K562 (cell line): ENCODE measurements around the gene VIPR2. TPM values are rescaled to one million over a fixed set of nuclear protein-coding genes. Genes with fewer than 3 reads are reported as not detected.

Source experiments
- ATAC-seq: fragments of 200-7000 bp; cut with Tn5 transposase; 3 replicates; pipeline ENCODE4 v1.9.1; 2020; ENCODE audit warnings: moderate library complexity
- BruUV-seq: library from RNA; stranded (reverse); fragments of 400-500 nt; replicated peaks from 2 replicates; lab custom pipeline; 2021; lab: Mats Ljungman, UMichigan
- CTCF ChIA-PET: fragments of 300-600 bp; formaldehyde crosslinking; extraction: SDS; loops from one replicate; lab custom pipeline; 2021; ENCODE audit warnings: low intra/inter-chr PET ratio; lab: Yijun Ruan, JAX
- POLR2A ChIA-PET: fragments of 300-600, 350-650 bp; sonication (Branson Sonifier 250); formaldehyde crosslinking; extraction: SDS; loops from one replicate; lab custom pipeline; 2021; ENCODE audit warnings: antibody characterized with exemption, inconsistent platforms; lab: Yijun Ruan, JAX
- DNase-seq, 4 experiments: peaks; one replicate each; pipeline versions ENCODE4 v3.0.0 to v3.0.0-alpha.2; 2011 to 2018; ENCODE audit warnings: low spot score in 3 of 4, mixed read lengths in 3 of 4; ENCODE audit errors: extremely low read depth in 1 of 4
- FAIRE-seq: peaks from 2 replicates; lab custom pipeline; 2011; peaks lifted over from hg19 to GRCh38; lab: Jason Lieb, UNC
- H2AFZ ChIP-seq: 2 replicates; pipeline ENCODE4 v1.6.0; 2011; ENCODE audit warnings: low read depth, low read length, control low read depth, inconsistent platforms
- H3K27ac ChIP-seq: fragments of 200-600 bp; 3 replicates; pipeline ENCODE4 v1.8.0; 2011; ENCODE audit warnings: low read depth, mild to moderate bottlenecking, control low read depth, inconsistent platforms, low read length, moderate library complexity, mixed read lengths; ENCODE audit errors: extremely low read depth
- H3K27me3 ChIP-seq, 2 experiments: fragments of 300-600 bp in 1 of 2; 2 replicates in 1 of 2; 3 replicates in 1 of 2; pipeline versions ENCODE4 v1.6.0 to v1.8.0; 2011; ENCODE audit warnings: inconsistent platforms in 2 of 2, low read length in 2 of 2, mild to moderate bottlenecking in 1 of 2, mixed read lengths in 1 of 2, moderate library complexity in 1 of 2; ENCODE audit not compliant: control insufficient read depth in 2 of 2, insufficient read depth in 2 of 2
- H3K36me3 ChIP-seq: fragments of 300-600 bp; 3 replicates; pipeline ENCODE4 v1.8.0; 2011; ENCODE audit warnings: mild to moderate bottlenecking, low read length, inconsistent platforms; ENCODE audit not compliant: control insufficient read depth, insufficient read depth
- H3K4me1 ChIP-seq, 2 experiments: fragments of 200-600 bp in 1 of 2; replicated peaks in 1 of 2; 2 replicates in 1 of 2; 3 replicates in 1 of 2; pipeline versions ENCODE4 v1.5.1 to v1.8.0; 2011; ENCODE audit warnings: inconsistent platforms in 2 of 2, low read length in 2 of 2, mild to moderate bottlenecking in 1 of 2, mixed read lengths in 1 of 2, moderate library complexity in 1 of 2; ENCODE audit not compliant: control insufficient read depth in 2 of 2, insufficient read depth in 2 of 2
- H3K4me2 ChIP-seq: 2 replicates; pipeline ENCODE4 v1.6.1; 2011; ENCODE audit warnings: low read length, control low read depth, inconsistent platforms, mixed read lengths; ENCODE audit not compliant: insufficient read depth
- H3K4me3 ChIP-seq: fragments of 200-600 bp; sonication (generic), shearing (Covaris generic); 2 replicates; pipeline ENCODE4 v1.5.1; 2016; ENCODE audit warnings: control low read depth, inconsistent platforms
- H3K79me2 ChIP-seq: fragments of 200-600 bp; 3 replicates; pipeline ENCODE4 v1.8.0; 2011; ENCODE audit warnings: low read length, inconsistent platforms; ENCODE audit not compliant: control insufficient read depth, insufficient read depth
- H3K9ac ChIP-seq, 2 experiments: 2 replicates each; pipeline versions ENCODE4 v1.6.0 to v1.6.1; 2011; ENCODE audit warnings: low read depth in 2 of 2, low read length in 2 of 2, control low read depth in 1 of 2, inconsistent platforms in 1 of 2, mild to moderate bottlenecking in 1 of 2, mixed read lengths in 1 of 2; ENCODE audit not compliant: insufficient read depth in 1 of 2
- H3K9me1 ChIP-seq: one replicate; pipeline ENCODE4 v1.6.0; 2011; ENCODE audit warnings: inconsistent platforms, mild to moderate bottlenecking, low read length, moderate library complexity; ENCODE audit not compliant: control insufficient read depth, insufficient read depth
- H3K9me3 ChIP-seq: replicated peaks from 2 replicates; pipeline ENCODE4 v1.5.1; 2011; ENCODE audit warnings: low read depth, low read length, inconsistent platforms; ENCODE audit not compliant: control insufficient read depth, insufficient read depth
- H4K20me1 ChIP-seq: replicated peaks from 2 replicates; pipeline ENCODE4 v1.6.1; 2011; ENCODE audit warnings: low read length, inconsistent platforms, mixed read lengths; ENCODE audit not compliant: control insufficient read depth, insufficient read depth
- ATF7 ChIP-seq: fragments of 450-650 bp; IDR thresholded peaks from 2 replicates; pipeline ENCODE4 v1.7.1; 2014; ENCODE audit warnings: mild to moderate bottlenecking, moderate library complexity
- JUND ChIP-seq, 2 experiments: IDR thresholded peaks; 2 replicates in 1 of 2; 3 replicates in 1 of 2; pipeline ENCODE4 v1.6.1; 2011; ENCODE audit warnings: borderline replicate concordance in 2 of 2, low read depth in 2 of 2, low read length in 2 of 2, improper control_type of control experiment in 1 of 2, missing biosample characterization in 1 of 2, missing genetic modification characterization in 1 of 2, missing genetic modification reagents in 1 of 2
- YY1 ChIP-seq, 3 experiments: IDR thresholded peaks; 2 replicates each; pipeline ENCODE4 v1.6.1; 2011; ENCODE audit warnings: low read length in 2 of 3, mild to moderate bottlenecking in 2 of 3, moderate library complexity in 2 of 3, borderline replicate concordance in 1 of 3, control low read depth in 1 of 3, low read depth in 1 of 3; ENCODE audit not compliant: insufficient read depth in 3 of 3, insufficient replicate concordance in 2 of 3, control insufficient read depth in 1 of 3, insufficient read length in 1 of 3; ENCODE audit errors: extremely low read depth in 1 of 3
- ZKSCAN3 ChIP-seq: fragments of 250-450 bp; sonication (Bioruptor Pico); IDR thresholded peaks from 2 replicates; pipeline ENCODE4 v1.4.0; 2020
- WGBS: fragments of 100-300 bp; shearing (Covaris generic); methylation state at CpG from one replicate; pipeline ENCODE4 v1.1.6; 2016; ENCODE audit warnings: low coverage, mixed read lengths; ENCODE audit not compliant: insufficient coverage; ENCODE audit errors: missing lambda C conversion rate; 5-methylcytosine and 5-hydroxymethylcytosine counted together
- in situ Hi-C: fragments of 300-500 bp; cut with MboI; formaldehyde crosslinking; loops from 4 replicates; pipeline ENCODE4 v1.15.0; 2018; ENCODE audit warnings: inconsistent platforms, mixed read lengths
- intact Hi-C: fragments of 100-400 bp; cut with micrococcal nuclease; formaldehyde crosslinking; loops from 2 replicates; pipeline ENCODE4 v1.14.2; 2022
- polyA plus RNA-seq, 8 experiments: library from polyadenylated mRNA; depleted of rRNA in 4 of 8; stranded (reverse) in 5 of 8; unstranded in 3 of 8; fragments of >200 nt; fragmentation: Nextera tagmentation in 2 of 8; fragmentation: Illumina TruSeq in 1 of 8; extraction: Ambion mirVana in 2 of 8; extraction: Trizol in 1 of 8; gene quantifications; 2 replicates each; pipeline versions ENCODE4 v1.2.1 to v1.2.3, GENCODE V29; 2011 to 2014; ENCODE audit warnings: inconsistent platforms in 1 of 8, missing spikeins in 1 of 8
- total RNA-seq, 7 experiments: library from RNA; depleted of rRNA in 6 of 7; stranded (reverse); fragments of >200 nt in 6 of 7; fragmentation: Illumina TruSeq in 2 of 7; extraction: Trizol in 2 of 7; gene quantifications; 2 replicates each; pipeline versions ENCODE4 v1.2.1 to v1.2.3, GENCODE V29; 2011 to 2021; ENCODE audit warnings: low replicate concordance in 1 of 7
- TF ChIP-seq, protein P1 (sequence below), 2 experiments: fragments of 450-650 bp in 1 of 2; sonication (generic) in 1 of 2; formaldehyde crosslinking in 1 of 2; IDR thresholded peaks in 1 of 2; conservative IDR thresholded peaks in 1 of 2; 2 replicates each; pipeline versions ENCODE4 v1.6.1 to v1.8.1; 2016 to 2023; ENCODE audit warnings: mild to moderate bottlenecking in 2 of 2, moderate library complexity in 2 of 2, inconsistent platforms in 1 of 2, missing genetic modification reagents in 1 of 2

VIPR2 gene
- total and polyA plus RNA-seq, 9 of the 15 experiments (the other 6 are each of a cell fraction or from before 2014, with no cell fraction given): 0.04 TPM; not detected in 8

DNA sequence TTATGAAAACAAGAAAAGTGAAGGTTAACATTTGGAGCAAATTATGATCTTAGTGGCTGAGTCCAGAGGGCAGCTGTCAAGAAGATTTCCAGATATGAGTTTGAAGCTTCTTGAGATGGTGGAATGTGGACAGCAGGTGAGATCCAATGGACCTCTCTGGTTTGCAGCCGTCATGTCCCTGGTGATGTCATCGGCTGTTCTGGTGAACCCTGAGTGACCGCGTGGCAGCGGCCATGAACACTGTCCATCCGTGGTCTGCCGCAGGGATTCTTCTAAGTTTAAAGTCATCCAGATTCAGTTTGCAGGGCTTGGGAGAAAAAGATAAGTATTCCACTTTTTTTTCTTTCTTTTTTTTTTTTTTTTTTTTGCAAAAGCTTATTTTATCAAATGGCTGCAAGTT lies 15.8 kb upstream of the VIPR2 start:
- H2AFZ ChIP-seq: no peak overlapping the region
- FAIRE-seq: peak; percentile 60
- H3K4me3 ChIP-seq: no peak overlapping the region
- peaks cover 0 to 3% of the 10 kb centered on the region in 2 experiments; a peak in 1 of 5 replicates for H3K4me1 ChIP-seq
- intact Hi-C loops: no loop called here
- no peak overlapping the region for H3K27ac ChIP-seq
- peak; percentile 45; the same call in 1 of the 2 replicates for TF ChIP-seq JUND (IDR thresholded peaks at IDR 0.05; ENCODE audit: borderline replicate concordance, low read depth, low read length)
- TF ChIP-seq JUND (tag; IDR thresholded peaks at IDR 0.05; ENCODE audit: borderline replicate concordance, low read depth, low read length): 0 out of 3 replicates have a peak, but pooled peaks have one; percentile 15
- TF ChIP-seq, protein P1, sequence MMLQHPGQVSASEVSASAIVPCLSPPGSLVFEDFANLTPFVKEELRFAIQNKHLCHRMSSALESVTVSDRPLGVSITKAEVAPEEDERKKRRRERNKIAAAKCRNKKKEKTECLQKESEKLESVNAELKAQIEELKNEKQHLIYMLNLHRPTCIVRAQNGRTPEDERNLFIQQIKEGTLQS (IDR thresholded peaks at IDR 0.05): peak; percentile 71
- TF ChIP-seq, protein P1 (CRISPR knock-in tag; conservative IDR thresholded peaks at IDR 0.05): no peak
- TF ChIP-seq YY1 (IDR thresholded peaks at IDR 0.05; ENCODE audit: borderline replicate concordance in 1 of 3, control insufficient read depth in 1 of 3, extremely low read depth in 1 of 3, insufficient read depth in 3 of 3, insufficient read length in 1 of 3, insufficient replicate concordance in 2 of 3, low read depth in 1 of 3, low read length in 2 of 3): peak in 1 of 3 experiments; percentile 56
- no peak for TF ChIP-seq ZKSCAN3 (CRISPR knock-in tag)
- peak; percentile 42; the same call in 1 of the 2 replicates for TF ChIP-seq ATF7
- TF ChIP-seq, all 486 proteins: peak for 4
- no peaks in the 10 kb centered on the region; the same call in 1 of the 2 replicates for H3K9me3 ChIP-seq
- no peak overlapping the region for H3K4me2 ChIP-seq
- WGBS: 3% methylated on average over 7 of the region's 7 CpGs
- H3K79me2 ChIP-seq: no peaks in the 10 kb centered on the region
- H3K9me1 ChIP-seq: no peaks in the 10 kb centered on the region
- no peaks in the 10 kb centered on the region; the same call in 1 of the 2 replicates for H4K20me1 ChIP-seq
- in situ Hi-C loops: no loop called here
- no peaks in the 10 kb centered on the region for H3K36me3 ChIP-seq
- DNase-seq: peak in 1 of 4 experiments; percentile 41
- POLR2A ChIA-PET: interaction anchor here (1.6 kb wide), 1 partner anchor 28 kb away, joined by 3 read pairs; no protein-coding TSS in a partner anchor
- peaks cover 44 to 52% of the 10 kb centered on the region in 2 experiments for H3K27me3 ChIP-seq
- ATAC-seq: peak; percentile 56; the same call in 2 of the 3 replicates
- CTCF ChIA-PET: no interaction called here
- BruUV-seq: no TSS peak
- no peak overlapping the region for H3K9ac ChIP-seq
